AG09309 (cell line): ENCODE measurements around the gene SYCE1L.

Experiments used
- DNase-seq: peaks from one replicate; pipeline ENCODE4 v3.0.0-alpha.2; 2010; ENCODE audit warnings: low read depth
- H3K4me3 ChIP-seq: 2 replicates; pipeline ENCODE4 v1.5.1; 2011; ENCODE audit warnings: mild to moderate bottlenecking, low read depth, low read length, moderate library complexity; ENCODE audit not compliant: control insufficient read depth
- CTCF ChIP-seq: IDR thresholded peaks from 2 replicates; pipeline ENCODE4 v1.5.1; 2011; ENCODE audit warnings: mild to moderate bottlenecking, low read depth, low read length, inconsistent platforms; ENCODE audit not compliant: insufficient read depth, control insufficient read depth; ENCODE audit errors: missing control alignments

The SYCE1L gene

GRCh38 chr16:77246150-77246549, 46.9 kb downstream of the SYCE1L start:
- TF ChIP-seq CTCF = no peak
- no peak overlapping the region for H3K4me3 ChIP-seq
- DNase-seq = no peak

DNA sequence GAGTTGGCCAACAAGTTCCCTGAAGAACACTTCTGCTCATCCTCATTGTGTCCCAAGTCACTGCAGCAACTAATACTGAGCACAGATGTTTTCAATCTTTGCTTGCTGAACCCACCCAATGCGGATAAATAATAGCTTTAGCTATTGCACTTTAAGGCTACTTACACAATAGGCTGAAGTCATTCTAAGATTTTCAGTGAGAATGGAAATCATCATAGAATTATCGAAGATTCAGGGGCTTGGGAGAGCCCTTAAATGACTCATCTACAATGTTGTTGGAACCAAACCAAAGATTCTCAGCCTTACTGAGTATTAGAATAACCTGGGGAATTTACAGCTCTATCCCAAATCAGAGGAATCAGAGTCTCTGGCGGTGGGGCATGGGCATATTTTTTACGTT, 51.2 kb downstream of the SYCE1L start:
- no peak for DNase-seq
- no peak for TF ChIP-seq CTCF
- no peak overlapping the region for H3K4me3 ChIP-seq
